Activated CD8-positive, alpha-beta memory T cell treated with anti-CD3 and anti-CD28 coated beads, Interleukin-2, amount 50 U/mL, for 48 hours (primary cell): ENCODE data around the gene DTD1.

ENCODE experiments used
- DNase-seq: peaks from one replicate; pipeline ENCODE4 v3.0.0-alpha.2; 2020

Gene DTD1

GRCh38 chr20:18587665-18588573 is at the start of gene DTD1:
Gene DTD1 (plus strand): TSS chr20:18588054. CDS start chr20:18588073, 19 bp downstream.
- peak; percentile 97 for DNase-seq

- DNase-seq: no peak
Measured at GRCh38 chr20:18541741-18542140, 46.1 kb upstream of the DTD1 start.

GRCh38 chr20:18543216-18543615 is 44.6 kb upstream of the DTD1 start:
- no peak for DNase-seq

GRCh38 chr20:18543932-18544331 is 43.9 kb upstream of the DTD1 start:
- no peak for DNase-seq

GRCh38 chr20:18545566-18545965 is 42.3 kb upstream of the DTD1 start:
- no peak for DNase-seq

- no peak for DNase-seq
Measured at GRCh38 chr20:18548465-18548864, 39.4 kb upstream of the DTD1 start.

GRCh38 chr20:18553746-18554145 is 34.1 kb upstream of the DTD1 start:
- DNase-seq: no peak

- peak; percentile 96 for DNase-seq
Measured at GRCh38 chr20:18566892-18567738, 20.7 kb upstream of the DTD1 start, which contains the start of gene SMIM26. Gene SMIM26 (plus strand): TSS chr20:18567432. CDS start chr20:18567479, 47 bp downstream.

- DNase-seq: no peak
Measured at GRCh38 chr20:18567739-18568091, 20.1 kb upstream of the DTD1 start.

GRCh38 chr20:18571009-18571408 is 16.8 kb upstream of the DTD1 start:
- DNase-seq: no peak

GRCh38 chr20:18571578-18571977 is 16.3 kb upstream of the DTD1 start:
- no peak for DNase-seq

- no peak for DNase-seq
Measured at GRCh38 chr20:18577942-18578341, 9.9 kb upstream of the DTD1 start.

- DNase-seq: no peak
Measured at GRCh38 chr20:18578581-18578980, 9.3 kb upstream of the DTD1 start.

GRCh38 chr20:18580012-18580411 is 7.8 kb upstream of the DTD1 start:
- no peak for DNase-seq

- no peak for DNase-seq
Measured at GRCh38 chr20:18585134-18585533, 2.7 kb upstream of the DTD1 start.

- no peak for DNase-seq
Measured at GRCh38 chr20:18588574-18588933, 700 bp downstream of the DTD1 start.

GRCh38 chr20:18589941-18590674 is 2.3 kb downstream of the DTD1 start:
- no peak for DNase-seq

- no peak for DNase-seq
Measured at GRCh38 chr20:18596270-18596669, 8.4 kb downstream of the DTD1 start.

GRCh38 chr20:18609741-18610140 is 21.9 kb downstream of the DTD1 start:
- no peak for DNase-seq

GRCh38 chr20:18611492-18611891 is 23.6 kb downstream of the DTD1 start:
- DNase-seq: no peak

- no peak for DNase-seq
Measured at GRCh38 chr20:18613553-18613952, 25.7 kb downstream of the DTD1 start.

- no peak for DNase-seq
Measured at GRCh38 chr20:18614244-18614643, 26.4 kb downstream of the DTD1 start.

GRCh38 chr20:18615020-18615650 is 27.3 kb downstream of the DTD1 start:
- DNase-seq: no peak
